Tibial nerve (tissue), 4 donors: ENCODE measurements around the gene NIPAL3. TPM values are rescaled to one million over a fixed set of nuclear protein-coding genes. Genes with fewer than 3 reads are reported as not detected.
A peak's percentile ranks its signal among the peaks of the same experiment; 100 is the strongest.

Source experiments
- DNase-seq, 2 donors: peaks; one replicate each; pipeline ENCODE4 v3.0.0-alpha.2; 2019; ENCODE audit warnings: low spot score in 2 of 2
- H3K27ac ChIP-seq, 4 donors: fragments of 200-600 bp; sonication (generic) in 3 of 4; one replicate each; pipeline ENCODE4 v1.5.1; 2017 to 2019; ENCODE audit warnings: mild to moderate bottlenecking in 1 of 4
- H3K27me3 ChIP-seq, 2 donors: fragments of 200-600 bp; sonication (generic) in 1 of 2; one replicate each; pipeline versions ENCODE4 v1.5.1 to v1.6.0; 2017 to 2019
- H3K36me3 ChIP-seq, 3 donors: fragments of 200-600 bp; sonication (generic); one replicate each; pipeline ENCODE4 v1.5.1; 2018 to 2019
- H3K4me1 ChIP-seq, 4 donors: fragments of 200-600 bp; sonication (generic) in 3 of 4; one replicate each; pipeline ENCODE4 v1.5.1; 2017 to 2019
- H3K4me3 ChIP-seq, 4 donors: fragments of 200-600 bp; sonication (generic) in 3 of 4; one replicate each; pipeline ENCODE4 v1.5.1; 2017 to 2019; ENCODE audit warnings: mild to moderate bottlenecking in 1 of 4, moderate library complexity in 1 of 4
- H3K9me3 ChIP-seq, 4 donors: fragments of 200-600 bp; sonication (generic) in 3 of 4; one replicate each; pipeline ENCODE4 v1.5.1; 2017 to 2019
- EP300 ChIP-seq, 2 donors: sonication (generic); formaldehyde crosslinking; IDR thresholded peaks; one replicate each; pipeline ENCODE4 v1.6.1; 2017; ENCODE audit warnings: antibody characterized with exemption in 2 of 2, mild to moderate bottlenecking in 1 of 2
- POLR2A ChIP-seq, 2 donors: fragments of 450-650 bp; IDR thresholded peaks; one replicate each; pipeline ENCODE4 v1.6.1; 2017; ENCODE audit warnings: antibody characterized with exemption in 2 of 2, mild to moderate bottlenecking in 2 of 2, moderate library complexity in 2 of 2
- WGBS, 2 donors: methylation state at CpG; one replicate each; pipeline ENCODE4 v1.1.5; 2018; 5-methylcytosine and 5-hydroxymethylcytosine counted together
- total RNA-seq, 4 donors: library from RNA; depleted of rRNA; stranded (reverse); fragments of >200 nt; gene quantifications; one replicate each; pipeline ENCODE4 v1.1.0, GENCODE V29; 2016
- TF ChIP-seq, protein P1 (sequence below), 5 experiments: fragments of 200-600 bp in 3 of 5; fragments of 450-650 bp in 2 of 5; sonication (generic) in 3 of 5; IDR thresholded peaks; one replicate each; pipeline ENCODE4 v1.5.1; 2016 to 2019; ENCODE audit warnings: antibody characterized with exemption in 5 of 5, mild to moderate bottlenecking in 3 of 5, moderate library complexity in 2 of 5

The NIPAL3 gene
- total RNA-seq, 4 donors from 2014 or later: 16.5 to 41.1 (median 30.1) TPM

DNA sequence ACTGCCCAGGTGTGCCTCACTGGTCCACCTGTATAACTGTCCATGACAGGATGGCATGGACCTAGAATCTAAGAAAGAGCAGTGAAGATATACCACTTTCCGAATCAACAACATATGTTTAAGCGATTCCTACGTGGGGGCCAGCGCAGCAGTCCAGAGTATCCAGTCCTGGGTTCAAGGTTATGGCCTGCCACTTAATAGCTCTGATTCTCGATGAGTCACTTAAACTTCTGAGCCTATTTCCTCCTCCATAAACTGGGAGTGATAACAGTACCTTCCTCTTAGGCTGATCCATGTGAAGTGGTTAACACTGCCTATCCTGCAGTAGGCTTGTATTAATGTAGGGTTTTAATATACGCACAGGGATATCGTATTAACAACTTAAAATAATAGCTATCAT, 4.9 kb upstream of the NIPAL3 start:
- DNase-seq: no peak
- Histone ChIP-seq H3K27ac (no peak overlapping the region), H3K4me3 (no peak overlapping the region), H3K27me3 (no peaks in the 10 kb centered on the region), H3K4me1 (peaks cover 0 to 19% (median 6%) of the 10 kb centered on the region in 4 donors), H3K36me3 (no peaks in the 10 kb centered on the region), H3K9me3 (peaks cover 0 to 10% (median 0%) of the 10 kb centered on the region in 4 donors)
- WGBS, 2 donors: 92 to 94% methylated on average over 7 of the region's 7 CpGs
- TF ChIP-seq EP300 (IDR thresholded peaks at IDR 0.05) (no peak), POLR2A (IDR thresholded peaks at IDR 0.05) (no peak)
- TF ChIP-seq, protein P1, sequence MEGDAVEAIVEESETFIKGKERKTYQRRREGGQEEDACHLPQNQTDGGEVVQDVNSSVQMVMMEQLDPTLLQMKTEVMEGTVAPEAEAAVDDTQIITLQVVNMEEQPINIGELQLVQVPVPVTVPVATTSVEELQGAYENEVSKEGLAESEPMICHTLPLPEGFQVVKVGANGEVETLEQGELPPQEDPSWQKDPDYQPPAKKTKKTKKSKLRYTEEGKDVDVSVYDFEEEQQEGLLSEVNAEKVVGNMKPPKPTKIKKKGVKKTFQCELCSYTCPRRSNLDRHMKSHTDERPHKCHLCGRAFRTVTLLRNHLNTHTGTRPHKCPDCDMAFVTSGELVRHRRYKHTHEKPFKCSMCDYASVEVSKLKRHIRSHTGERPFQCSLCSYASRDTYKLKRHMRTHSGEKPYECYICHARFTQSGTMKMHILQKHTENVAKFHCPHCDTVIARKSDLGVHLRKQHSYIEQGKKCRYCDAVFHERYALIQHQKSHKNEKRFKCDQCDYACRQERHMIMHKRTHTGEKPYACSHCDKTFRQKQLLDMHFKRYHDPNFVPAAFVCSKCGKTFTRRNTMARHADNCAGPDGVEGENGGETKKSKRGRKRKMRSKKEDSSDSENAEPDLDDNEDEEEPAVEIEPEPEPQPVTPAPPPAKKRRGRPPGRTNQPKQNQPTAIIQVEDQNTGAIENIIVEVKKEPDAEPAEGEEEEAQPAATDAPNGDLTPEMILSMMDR (IDR thresholded peaks at IDR 0.05): no peak

DNA sequence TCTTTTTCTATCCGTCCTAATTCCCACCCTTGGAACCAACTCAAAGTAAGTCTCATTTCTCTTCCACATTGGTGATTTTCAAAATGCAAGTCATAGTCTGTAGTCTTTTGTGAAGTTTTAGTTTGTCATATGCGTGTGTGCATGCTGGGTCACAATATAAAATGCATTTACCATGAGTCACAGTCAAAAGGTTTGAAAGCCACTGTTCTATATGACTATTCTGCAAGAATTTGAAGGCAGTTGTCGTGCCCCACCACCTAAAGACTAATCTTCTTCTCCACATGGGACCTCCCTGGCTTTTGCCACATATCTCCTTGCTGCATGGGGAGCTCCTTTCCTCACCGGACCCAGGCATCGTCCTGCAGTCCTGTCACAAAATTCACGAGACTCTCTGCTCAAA, 3.6 kb upstream of the NIPAL3 start:
- H3K27me3 ChIP-seq: no peaks in the 10 kb centered on the region
- 62 to 68% methylated on average over 6 of the region's 6 CpGs for WGBS, 2 donors
- H3K9me3 ChIP-seq: peaks cover 0 to 10% (median 0%) of the 10 kb centered on the region in 4 donors
- no peak overlapping the region for H3K27ac ChIP-seq
- no peaks in the 10 kb centered on the region for H3K36me3 ChIP-seq
- H3K4me3 ChIP-seq: no peak overlapping the region
- peaks cover 0 to 26% (median 12%) of the 10 kb centered on the region in 4 donors for H3K4me1 ChIP-seq
- no peak for TF ChIP-seq POLR2A (IDR thresholded peaks at IDR 0.05)
- TF ChIP-seq EP300 (IDR thresholded peaks at IDR 0.05): no peak
- TF ChIP-seq, protein P1 (IDR thresholded peaks at IDR 0.05): no peak
- no peak for DNase-seq

DNA sequence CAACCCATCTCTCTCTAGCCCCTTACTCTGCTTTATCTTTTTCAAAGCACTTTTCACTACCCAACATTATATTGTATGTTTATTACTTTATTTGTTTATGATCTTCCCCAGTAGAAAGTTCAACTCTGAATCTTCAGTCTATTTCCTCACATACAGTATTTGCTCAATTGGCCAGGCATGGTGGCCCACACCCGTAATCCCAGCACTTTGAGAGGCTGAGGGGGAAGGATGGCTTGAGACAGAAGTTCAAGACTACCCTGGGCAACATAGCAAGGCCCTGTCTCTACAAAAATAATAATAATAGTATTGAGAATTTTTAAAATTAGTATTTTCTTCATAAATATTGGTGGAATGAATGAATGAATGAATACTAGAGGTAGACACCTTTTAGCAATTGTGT, 3.2 kb upstream of the NIPAL3 start:
- H3K4me3 ChIP-seq: no peak overlapping the region
- WGBS, 2 donors: 92 to 100% methylated on average over 1 of the region's 1 CpG

DNA sequence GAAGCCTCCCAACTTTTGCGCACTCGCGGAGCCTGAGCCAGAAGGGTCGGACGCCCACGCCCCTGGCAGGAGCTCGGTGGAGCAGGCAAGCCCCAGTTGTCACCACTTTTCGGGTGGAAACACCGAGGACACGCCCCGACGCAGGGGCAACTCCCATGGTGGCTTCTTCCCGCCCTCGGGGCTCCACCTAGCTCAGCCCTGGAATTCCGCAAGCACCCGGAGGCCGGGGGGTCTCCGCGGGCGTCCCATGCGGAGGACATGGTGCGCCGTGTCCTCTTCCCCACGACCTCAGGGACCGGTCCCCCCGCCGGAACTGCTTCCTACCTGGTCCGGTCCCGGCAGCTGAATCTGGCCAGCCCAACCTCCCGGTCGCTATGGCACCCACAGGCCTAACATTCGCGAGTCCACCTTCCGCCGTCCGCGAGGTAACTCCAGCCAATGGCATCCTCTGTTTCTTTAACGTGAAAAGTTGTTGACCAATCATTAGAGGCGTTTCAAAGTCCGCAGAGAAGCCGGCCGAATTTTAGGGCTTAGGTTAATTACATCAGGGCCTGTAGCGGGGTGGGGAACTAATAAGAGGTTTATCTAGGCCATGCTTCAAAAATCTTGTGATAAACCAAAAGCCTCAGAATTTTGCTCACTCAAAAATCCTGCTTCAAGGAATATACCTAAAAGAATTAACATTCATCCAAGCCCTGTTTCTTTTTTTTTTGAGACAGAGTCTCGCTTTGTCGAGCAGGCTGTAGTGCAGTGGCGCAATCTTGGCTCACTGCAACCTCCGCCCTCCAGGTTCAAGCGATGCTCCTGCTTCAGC, 2.0 kb upstream of the NIPAL3 start, which contains the start of gene STPG1:
STPG1 (minus strand) TSS at position 433 of the 814 bp plus-strand sequence. CDS start 12,394 bp downstream, outside the sequence.
- Histone ChIP-seq H3K9me3 (no peaks in the 10 kb centered on the region), H3K4me3 (peak within 1 kb of the TSS; percentile 44 to 78 (median 68)), H3K27me3 (no peaks in the 10 kb centered on the region), H3K36me3 (no peaks in the 10 kb centered on the region), H3K4me1 (peaks cover 0 to 37% (median 19%) of the 10 kb centered on the region in 4 donors), H3K27ac (peak within 1 kb of the TSS in 2 of 4 donors; percentile 70 to 78)
- DNase-seq: peak; percentile 41 to 83
- 9 to 10% methylated on average over 45 to 48 of the region's 48 CpGs for WGBS, 2 donors
- TF ChIP-seq, protein P1 (IDR thresholded peaks at IDR 0.05): no peak
- TF ChIP-seq POLR2A (IDR thresholded peaks at IDR 0.05) (no peak), EP300 (IDR thresholded peaks at IDR 0.05) (no peak)

More for the DNA sequence above, 3.2 kb upstream of the NIPAL3 start:
- DNase-seq: no peak
- Histone ChIP-seq H3K9me3 (peaks cover 0 to 10% (median 0%) of the 10 kb centered on the region in 4 donors), H3K36me3 (no peaks in the 10 kb centered on the region), H3K27me3 (no peaks in the 10 kb centered on the region), H3K27ac (no peak overlapping the region), H3K4me1 (peaks cover 0 to 30% (median 15%) of the 10 kb centered on the region in 4 donors)
- TF ChIP-seq EP300 (IDR thresholded peaks at IDR 0.05) (no peak), POLR2A (IDR thresholded peaks at IDR 0.05) (no peak)
- TF ChIP-seq, protein P1 (IDR thresholded peaks at IDR 0.05): no peak

DNA sequence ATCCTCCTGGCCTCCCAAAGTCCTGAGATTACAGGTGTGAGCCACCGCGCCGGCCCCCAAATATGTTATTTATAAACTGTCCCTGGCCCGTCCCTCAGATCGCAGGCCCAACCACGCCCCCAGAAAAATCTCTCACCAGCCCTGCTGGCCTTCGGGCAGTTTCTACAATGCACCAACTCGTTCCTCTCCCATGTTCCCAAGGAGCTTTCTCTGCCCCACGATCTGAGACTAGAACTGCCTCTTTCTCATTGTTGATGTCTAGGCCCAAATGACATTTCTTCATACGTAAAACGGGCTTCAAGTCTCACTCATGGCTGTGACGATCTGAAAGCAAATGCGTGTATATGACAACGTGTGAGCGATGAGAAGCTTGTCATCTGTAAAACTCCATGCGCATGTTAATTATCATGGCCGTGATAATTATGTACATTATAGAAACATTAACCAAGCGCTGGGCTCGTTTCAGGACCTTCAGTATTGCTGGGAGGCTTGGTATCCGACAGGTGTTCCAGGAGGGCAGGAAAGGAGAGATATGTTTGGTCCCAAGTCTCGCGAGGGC, 748 bp upstream of the NIPAL3 start:
- TF ChIP-seq POLR2A (IDR thresholded peaks at IDR 0.05) (no peak), EP300 (IDR thresholded peaks at IDR 0.05) (no peak)
- TF ChIP-seq, protein P1 (IDR thresholded peaks at IDR 0.05): no peak
- Histone ChIP-seq H3K4me1 (peaks cover 0 to 47% (median 19%) of the 10 kb centered on the region in 4 donors), H3K9me3 (no peaks in the 10 kb centered on the region), H3K4me3 (peak overlapping the region; percentile 46 to 71 (median 64)), H3K27me3 (no peaks in the 10 kb centered on the region), H3K27ac (peak overlapping the region in 2 of 4 donors; percentile 21 to 49), H3K36me3 (no peaks in the 10 kb centered on the region)
- DNase-seq: no peak
- 72% methylated on average over 22 of the region's 22 CpGs for WGBS, 2 donors
